Endometrium (tissue), 2 donors: ENCODE results near the gene DIPK1C.

Experiments
- FAIRE-seq: peaks from 2 replicates; lab custom pipeline; 2012; peaks lifted over from hg19 to GRCh38; lab: Jason Lieb, UNC
- donor health status: control.
- donor health status: control.

DIPK1C gene

DNA sequence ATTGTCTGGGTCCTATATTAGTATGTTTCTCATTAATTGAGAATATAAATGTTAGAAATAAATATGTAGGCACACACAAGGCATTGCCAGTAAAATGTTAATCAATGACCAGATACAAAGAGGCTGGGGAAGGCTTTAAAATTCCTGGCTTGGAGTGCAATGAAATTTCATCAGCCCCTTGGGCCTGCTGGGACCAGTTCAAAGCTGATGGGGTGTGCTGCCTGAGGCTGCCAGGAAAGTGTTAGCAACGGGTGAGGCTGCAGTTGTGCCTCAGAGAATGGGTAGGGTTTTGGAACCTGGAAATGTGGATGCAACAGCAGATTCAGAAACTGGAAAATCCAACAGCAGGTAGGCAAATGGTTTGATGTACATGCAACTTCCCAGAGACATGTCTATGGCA, 68.9 kb downstream of the DIPK1C start:
- no peak for FAIRE-seq

DNA sequence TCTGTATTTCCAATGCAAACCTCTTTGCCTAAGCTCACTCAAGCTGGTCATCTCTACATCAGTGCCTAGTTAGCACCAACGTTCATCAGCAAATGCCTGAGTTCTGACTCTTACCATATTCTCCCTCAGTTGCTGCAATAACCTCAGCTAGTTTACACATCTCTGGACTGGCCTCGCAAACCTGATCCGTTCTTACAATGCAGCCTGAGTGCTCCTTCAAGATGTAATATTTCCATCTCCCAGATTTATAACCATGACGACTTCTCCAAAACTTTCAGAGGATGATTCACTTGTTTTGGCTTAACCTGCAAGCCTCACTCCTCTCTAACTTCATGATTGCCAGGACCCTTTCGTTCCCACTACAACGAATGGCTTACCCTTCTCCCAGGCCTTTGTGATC, 69.7 kb downstream of the DIPK1C start:
- FAIRE-seq = no peak
